ENCODE results near the gene AXIN1. TPM values are rescaled to one million over a fixed set of nuclear protein-coding genes. Genes with fewer than 3 reads are reported as not detected.

Gene AXIN1
- total and polyA plus RNA-seq, 2 of the 8 experiments (the other 6 are each of a cell fraction or from before 2014, with no cell fraction given), result 12.5 to 41.9 TPM

- no peaks in the 10 kb centered on the region for H3K27me3 ChIP-seq (replicated peaks in 1 of 4; ENCODE audit: control insufficient read depth in 3 of 4, extremely low read depth in 1 of 4, insufficient read depth in 3 of 4, low read length in 3 of 4)
- H2BK15ac ChIP-seq (ENCODE audit: low read length), result no peak overlapping the region
- no peak overlapping the region for H2AK5ac ChIP-seq (ENCODE audit: low read depth, low read length)
- H3K56ac ChIP-seq (replicated peaks; ENCODE audit: insufficient read length, low read depth, low read length), result no peak overlapping the region
- H2BK120ac ChIP-seq (replicated peaks; ENCODE audit: low read depth, low read length), result no peak overlapping the region
- DNase-seq (ENCODE audit: low read depth in 1 of 2, low spot score in 2 of 2), result no peak
- H3K4me2 ChIP-seq (ENCODE audit: insufficient read depth in 1 of 2, low read depth in 2 of 2, low read length in 2 of 2), result no peak overlapping the region
- H3K4me3 ChIP-seq (ENCODE audit: extremely low read depth in 1 of 4, insufficient read depth in 2 of 4, low read depth in 3 of 4, low read length in 4 of 4), result no peak overlapping the region
- no peak for TF ChIP-seq SRF (IDR thresholded peaks at IDR 0.05; ENCODE audit: low read depth, low read length)
- no peak for TF ChIP-seq SUZ12 (IDR thresholded peaks at IDR 0.05; ENCODE audit: low read length)
- no peak for TF ChIP-seq PHF8 (conservative IDR thresholded peaks at IDR 0.05; ENCODE audit: low read depth, low read length)
- TF ChIP-seq SIX5 (IDR thresholded peaks at IDR 0.05; ENCODE audit: low read depth, low read length), result no peak
- TF ChIP-seq EP300 (IDR thresholded peaks at IDR 0.05; ENCODE audit: borderline replicate concordance in 1 of 2, low read depth in 2 of 2, low read length in 2 of 2), result no peak
- no peak for TF ChIP-seq RFX5 (IDR thresholded peaks at IDR 0.05; ENCODE audit: borderline replicate concordance, low read depth, low read length)
- TF ChIP-seq CHD1 (IDR thresholded peaks at IDR 0.05; ENCODE audit: low read depth, low read length), result no peak
- no peak for TF ChIP-seq EZH2 (IDR thresholded peaks at IDR 0.05; ENCODE audit: low read depth, low read length, severe bottlenecking)
- no peaks in the 10 kb centered on the region for H3K9me3 ChIP-seq (ENCODE audit: insufficient read depth in 2 of 2, low read depth in 1 of 2, low read length in 1 of 2)
- 86% methylated on average over 4 of the region's 4 CpGs; no CpG with 5 or more reads in 1 of the 2 experiments for WGBS, 2 experiments (ENCODE audit: extremely low coverage in 1 of 2, insufficient coverage in 1 of 2, insufficient read length in 1 of 2, insufficient replicate concordance in 2 of 2, low coverage in 1 of 2, low lambda C conversion rate in 2 of 2, missing lambda C conversion rate in 1 of 2)
- no peak overlapping the region for H2AFZ ChIP-seq (ENCODE audit: low read length)
- H2BK12ac ChIP-seq (ENCODE audit: low read depth, low read length), result no peak overlapping the region
- no peaks in the 10 kb centered on the region for H3K36me3 ChIP-seq (ENCODE audit: control insufficient read depth in 2 of 4, insufficient read depth in 4 of 4, low read length in 3 of 4)
- FAIRE-seq, result no peak
- H3K4ac ChIP-seq (replicated peaks; ENCODE audit: insufficient read length, low read depth, low read length), result no peak overlapping the region
- peaks cover 0 to 9% of the 10 kb centered on the region in 2 experiments for H4K20me1 ChIP-seq (replicated peaks in 1 of 2; ENCODE audit: control insufficient read depth in 1 of 2, insufficient read depth in 2 of 2, low read length in 2 of 2)
- H3K79me2 ChIP-seq (ENCODE audit: control insufficient read depth in 1 of 2, insufficient read depth in 2 of 2, low read length in 2 of 2), result peaks cover 0 to 38% of the 10 kb centered on the region in 2 experiments; a peak in 3 of 4 replicates
- no peak overlapping the region for H3K14ac ChIP-seq (ENCODE audit: insufficient read length)
- no peak overlapping the region for H3K18ac ChIP-seq (ENCODE audit: extremely low read depth, low read length)
- H3K4me1 ChIP-seq (replicated peaks in 1 of 4; ENCODE audit: control insufficient read depth in 3 of 4, insufficient read depth in 4 of 4, low read length in 3 of 4), result no peaks in the 10 kb centered on the region
- no peak overlapping the region for H3K9ac ChIP-seq (replicated peaks in 1 of 4; ENCODE audit: extremely low read depth in 1 of 4, low read depth in 3 of 4, low read length in 3 of 4)
- H4K8ac ChIP-seq (ENCODE audit: extremely low read depth, insufficient read depth, low read length), result no peak overlapping the region
- no peak overlapping the region for H2BK20ac ChIP-seq (ENCODE audit: low read length)
- peaks cover 3% of the 10 kb centered on the region for H3K79me1 ChIP-seq (ENCODE audit: low read depth, low read length)
- no peak overlapping the region for H4K91ac ChIP-seq (replicated peaks; ENCODE audit: insufficient read length, low read length)
- H3K23me2 ChIP-seq (ENCODE audit: low read depth, low read length), result no peaks in the 10 kb centered on the region
- no peak overlapping the region for H3K27ac ChIP-seq (ENCODE audit: low read depth, low read length)
- no peak overlapping the region for H4K5ac ChIP-seq (ENCODE audit: insufficient read length, low read depth, low read length)
- CTCF ChIA-PET (ENCODE audit: partially characterized antibody), result interaction anchor here (0.6 kb wide), 1 partner anchor 62 kb away, joined by 3 read pairs; no protein-coding TSS in a partner anchor
- no peak overlapping the region for H3K23ac ChIP-seq (ENCODE audit: insufficient read length)
- POLR2A ChIA-PET (ENCODE audit: partially characterized antibody), result interaction anchor here (1.4 to 5.0 kb wide), 3 partner anchors 10 to 19 kb away, joined by 3 to 26 read pairs (median 5); partner anchors contain the start of gene LUC7L
- H2BK5ac ChIP-seq (ENCODE audit: low read depth, low read length), result no peak overlapping the region
Observed at GRCh38 chr16:243348-243747, 109.2 kb downstream of the AXIN1 start.
